ENCODE results near the gene MRGPRG.
A peak's percentile ranks its signal among the peaks of the same experiment; 100 is the strongest.

MRGPRG gene

DNA sequence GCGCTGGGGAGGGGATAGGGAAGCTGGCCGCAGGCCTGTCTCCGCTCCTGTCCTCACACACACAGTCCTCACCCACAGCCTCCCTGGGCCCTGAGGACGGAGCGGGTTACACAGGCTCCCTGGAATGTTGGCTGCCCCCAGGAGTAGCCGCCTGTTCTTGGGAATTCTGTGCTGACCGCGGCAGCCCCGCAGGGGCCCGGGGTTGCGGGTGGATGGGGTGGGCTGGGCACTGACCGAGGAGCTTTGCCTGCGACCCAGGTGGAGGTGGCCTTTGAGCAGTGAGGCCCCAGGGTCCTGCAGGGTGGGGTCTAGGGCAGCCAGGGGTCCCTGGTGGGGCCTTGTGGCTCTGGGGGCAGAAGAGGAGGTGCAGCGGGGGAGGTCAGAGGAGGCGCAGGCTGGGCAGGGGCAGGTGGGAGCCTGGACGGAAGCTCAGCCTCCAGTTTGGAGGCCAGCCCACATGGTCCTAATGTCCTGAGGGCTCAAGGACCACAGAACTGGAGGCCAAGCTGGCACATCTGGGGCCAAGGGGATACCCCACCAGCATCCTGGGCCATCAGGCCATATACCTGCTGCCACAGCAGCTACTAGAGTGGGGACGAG is 6.6 kb upstream of the MRGPRG start:
- no peak for DNase-seq

DNA sequence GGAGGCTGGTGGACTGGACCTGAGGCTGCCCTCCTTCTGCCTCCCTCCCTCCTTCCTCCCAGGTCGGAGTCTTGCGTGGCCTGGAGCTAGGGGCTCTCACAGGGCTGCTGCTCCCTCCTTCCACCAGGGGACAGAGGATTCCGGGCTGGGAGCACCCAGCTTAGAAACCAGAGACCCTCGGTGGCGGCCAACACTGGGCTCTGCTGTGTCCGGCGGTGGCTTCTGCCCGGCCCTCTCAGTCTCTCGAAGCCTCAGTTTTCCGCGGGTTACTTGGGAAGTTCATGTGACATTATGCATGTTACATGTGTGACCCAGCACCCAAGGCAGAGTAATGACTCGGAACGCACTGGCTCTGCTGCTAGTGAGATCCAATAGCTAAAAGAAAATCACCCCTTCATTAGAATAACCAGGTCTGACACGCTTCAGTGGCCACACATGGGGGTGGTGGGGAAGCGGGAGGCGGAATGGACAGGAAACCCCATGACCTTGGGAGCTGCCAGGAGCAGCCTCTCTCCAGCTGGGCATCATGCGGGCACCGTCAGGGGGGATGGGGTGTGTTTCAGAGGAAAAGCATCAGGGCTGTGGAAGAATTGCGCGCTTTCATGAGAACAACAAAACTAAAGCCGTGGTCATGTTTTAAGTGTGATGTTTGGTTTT is 5.9 kb upstream of the MRGPRG start:
- no peak for DNase-seq

DNA sequence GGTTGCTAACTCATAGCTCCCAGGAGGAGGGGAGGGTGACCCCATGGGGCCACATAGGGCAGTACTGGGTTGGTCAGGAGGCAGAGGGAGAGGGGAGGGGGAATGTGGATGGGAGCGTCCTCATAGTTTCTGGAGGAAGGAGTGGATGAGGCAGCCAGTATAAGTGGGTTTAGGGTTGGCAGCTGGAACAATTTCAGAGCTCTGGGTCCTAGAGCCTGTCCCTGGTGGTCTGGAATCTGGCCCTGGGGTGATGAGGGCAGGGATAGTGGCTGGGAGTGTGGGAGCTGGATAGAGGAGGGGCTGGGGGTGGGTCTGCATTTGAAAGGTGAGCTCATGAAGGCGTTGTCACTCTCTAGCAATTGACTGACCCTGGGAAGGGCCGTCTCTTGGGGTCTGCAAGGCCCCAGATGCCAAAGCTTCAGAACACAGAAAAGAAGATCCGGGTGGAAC is 5.3 kb upstream of the MRGPRG start:
- DNase-seq: no peak

DNA sequence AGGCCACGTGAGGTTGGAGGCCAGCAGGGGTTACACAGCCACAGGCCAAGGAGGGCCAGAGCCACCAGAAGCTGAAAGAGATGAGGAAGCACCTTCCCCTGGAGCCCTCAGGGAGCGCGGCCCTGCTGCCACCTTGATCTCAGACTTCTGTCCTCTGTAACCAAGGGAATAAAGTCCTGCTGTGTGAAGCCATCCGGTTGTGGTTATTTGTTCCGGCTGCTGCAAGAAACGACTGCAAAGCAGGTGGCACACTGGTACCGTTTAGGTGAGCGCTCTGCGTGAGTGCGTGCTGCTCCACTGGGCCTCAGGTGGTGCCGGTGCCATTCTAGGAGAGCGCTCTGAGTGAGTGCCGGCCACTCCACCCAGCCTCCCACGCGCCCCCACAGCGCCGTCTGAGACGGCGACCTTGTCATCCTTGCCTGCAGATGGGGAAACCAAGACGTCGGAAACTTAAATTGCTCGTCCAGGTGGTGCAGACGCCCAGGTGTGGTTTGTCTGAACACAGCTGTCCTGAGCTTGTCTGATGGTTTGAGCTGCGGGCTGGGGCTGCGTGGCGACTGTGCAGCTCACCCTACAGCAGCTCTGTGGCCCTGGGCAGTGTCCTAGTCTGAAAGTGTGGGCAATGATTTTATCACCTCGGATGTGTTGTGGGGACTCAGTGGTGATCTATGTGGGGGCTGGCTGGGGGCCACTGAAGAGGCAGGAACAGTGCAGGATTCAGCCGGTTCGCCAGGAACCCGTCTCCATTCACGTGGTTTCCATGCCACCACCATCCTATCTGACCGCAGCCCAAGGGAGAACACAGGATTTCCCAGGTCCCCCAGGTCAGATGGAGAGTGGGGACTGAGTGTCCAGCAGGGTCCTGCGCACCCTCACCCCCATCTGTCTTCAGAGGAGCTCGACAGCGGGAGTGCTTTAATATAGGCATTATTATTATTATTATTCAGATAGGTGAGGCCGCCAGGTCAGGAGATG is 4.6 kb upstream of the MRGPRG start:
- no peak for DNase-seq

DNA sequence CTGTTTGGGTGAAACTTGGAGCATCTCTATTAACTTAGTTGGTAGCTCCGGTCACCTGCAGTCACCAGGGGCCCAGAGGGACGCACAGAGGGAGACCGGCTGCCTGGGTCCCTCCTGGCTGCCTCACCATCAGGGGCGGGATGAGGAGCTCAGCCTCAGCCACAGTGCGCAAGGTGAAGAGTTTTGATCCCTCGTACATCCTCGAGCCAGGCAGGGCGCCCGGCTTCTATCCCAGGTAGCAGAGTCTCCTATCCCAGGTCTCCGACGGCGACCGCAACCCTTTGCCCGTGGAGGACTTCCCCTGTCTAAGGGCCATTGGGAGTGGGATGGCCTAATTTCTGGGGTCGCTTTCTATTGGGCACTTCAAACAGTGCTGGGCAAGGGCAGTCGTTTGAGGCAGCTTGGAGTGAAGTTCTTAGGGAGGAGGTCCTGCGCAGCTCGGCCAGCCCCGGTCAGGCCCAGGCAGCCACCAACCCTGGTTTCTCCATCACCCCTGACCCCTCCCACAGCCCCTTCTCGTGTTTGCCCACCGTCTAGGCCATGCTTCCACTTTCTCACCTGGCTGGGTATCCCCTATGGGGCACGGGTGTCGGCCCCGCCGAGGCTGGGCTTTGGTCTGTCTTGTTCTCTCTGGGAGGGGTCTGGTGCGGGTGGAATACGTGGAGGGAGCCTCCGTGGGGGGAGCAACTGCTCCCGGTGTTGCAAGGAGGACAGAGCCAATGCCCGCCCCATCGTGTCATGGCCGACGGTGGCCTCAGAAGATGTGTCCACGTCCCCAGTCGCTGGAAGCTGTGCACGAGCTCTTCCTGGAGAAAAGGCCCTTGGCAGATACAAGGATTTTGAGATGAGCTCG is 3.6 kb upstream of the MRGPRG start:
- no peak for DNase-seq

DNA sequence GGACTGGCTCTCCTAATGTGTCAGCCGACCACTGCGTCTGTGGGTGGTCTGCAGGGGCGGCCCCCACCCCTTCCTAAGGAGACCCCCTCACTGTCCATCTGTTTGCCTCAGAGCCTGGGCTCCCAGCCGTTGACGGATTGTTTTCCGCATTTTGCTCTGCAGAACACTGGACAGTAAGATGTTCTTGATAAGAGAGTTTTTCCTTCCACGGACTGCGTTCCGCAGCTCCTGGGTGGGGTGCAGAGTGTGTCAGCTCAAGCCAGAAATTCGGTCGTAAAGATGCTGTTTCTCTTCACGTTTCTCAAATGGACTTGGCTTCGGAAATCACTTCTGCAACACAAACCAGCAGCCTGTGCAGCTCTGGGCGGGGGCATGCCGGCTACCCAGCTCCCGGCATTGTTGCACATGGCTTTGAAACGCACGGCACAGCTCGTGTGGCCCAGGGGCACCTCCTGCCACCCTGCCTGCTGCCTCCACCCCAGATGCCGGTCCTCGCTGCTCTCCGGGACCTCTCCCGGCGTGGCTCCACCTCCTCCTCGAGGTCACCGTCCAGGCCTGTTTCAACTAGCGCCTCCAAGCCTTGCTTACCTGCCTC is 2.9 kb upstream of the MRGPRG start:
- no peak for DNase-seq

DNA sequence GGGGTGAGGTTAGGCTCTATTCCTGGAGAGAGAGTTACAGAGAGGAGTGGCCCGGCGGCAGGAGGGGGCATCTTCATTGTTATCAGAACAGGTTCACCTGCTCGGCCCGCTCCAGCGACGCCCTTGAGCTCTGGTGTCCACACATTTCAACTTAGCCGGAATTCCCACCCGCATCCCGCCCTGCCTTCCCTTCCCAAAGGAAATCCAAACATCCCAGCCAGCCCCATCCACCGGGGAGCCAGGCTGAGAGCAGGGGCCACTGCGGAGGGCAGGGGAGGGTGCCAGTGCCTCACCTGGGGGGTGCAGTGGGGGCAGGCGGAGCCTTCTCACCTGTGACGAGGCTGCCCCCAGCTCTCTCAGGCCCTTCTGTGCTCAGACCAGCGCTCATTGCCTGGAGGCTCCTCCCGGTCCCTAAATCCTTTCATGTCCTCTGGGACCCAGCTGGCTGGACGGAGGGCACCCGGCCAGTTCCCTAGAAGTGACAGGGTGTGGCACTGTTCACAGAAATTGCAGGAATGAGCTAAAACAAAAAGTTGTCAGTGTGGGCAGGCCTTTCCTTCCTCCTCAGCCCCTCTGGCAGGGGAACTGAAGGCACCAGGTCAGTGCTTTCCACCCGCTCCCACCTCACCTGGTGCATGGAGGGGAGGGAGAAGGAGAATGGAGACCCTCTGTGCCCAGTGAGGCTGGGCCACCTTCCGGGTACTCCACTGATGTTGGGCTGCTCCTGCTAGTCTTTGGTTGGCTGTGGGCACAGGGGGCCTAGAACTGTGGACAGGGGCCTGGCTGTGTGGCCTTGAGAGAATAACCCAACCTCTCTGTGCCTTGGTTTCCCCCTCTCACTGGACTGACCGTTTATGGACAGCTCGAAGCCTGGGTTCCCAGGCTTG is 2.2 kb upstream of the MRGPRG start:
- DNase-seq: peak; percentile 23

DNA sequence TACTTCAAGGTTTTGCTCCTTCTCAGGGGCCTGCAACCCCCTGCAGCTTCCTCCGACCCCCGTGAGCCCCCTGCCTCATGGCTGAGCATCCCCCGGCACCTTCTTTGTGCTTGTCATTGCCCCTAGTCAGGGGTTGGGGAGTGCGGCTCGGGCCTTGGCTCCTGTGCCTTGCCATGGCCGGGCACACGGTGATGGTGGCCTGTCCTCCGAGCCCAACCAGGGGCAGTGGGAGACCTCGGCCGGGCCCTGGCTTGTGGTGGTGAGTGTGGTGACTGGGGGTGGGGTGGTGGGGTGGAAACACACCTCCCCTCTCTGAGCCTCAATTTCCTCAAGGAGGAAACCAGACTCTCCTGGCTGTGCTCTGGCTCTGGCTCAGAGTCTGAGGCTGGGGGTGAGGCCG is 1.5 kb upstream of the MRGPRG start:
- DNase-seq: no peak

DNA sequence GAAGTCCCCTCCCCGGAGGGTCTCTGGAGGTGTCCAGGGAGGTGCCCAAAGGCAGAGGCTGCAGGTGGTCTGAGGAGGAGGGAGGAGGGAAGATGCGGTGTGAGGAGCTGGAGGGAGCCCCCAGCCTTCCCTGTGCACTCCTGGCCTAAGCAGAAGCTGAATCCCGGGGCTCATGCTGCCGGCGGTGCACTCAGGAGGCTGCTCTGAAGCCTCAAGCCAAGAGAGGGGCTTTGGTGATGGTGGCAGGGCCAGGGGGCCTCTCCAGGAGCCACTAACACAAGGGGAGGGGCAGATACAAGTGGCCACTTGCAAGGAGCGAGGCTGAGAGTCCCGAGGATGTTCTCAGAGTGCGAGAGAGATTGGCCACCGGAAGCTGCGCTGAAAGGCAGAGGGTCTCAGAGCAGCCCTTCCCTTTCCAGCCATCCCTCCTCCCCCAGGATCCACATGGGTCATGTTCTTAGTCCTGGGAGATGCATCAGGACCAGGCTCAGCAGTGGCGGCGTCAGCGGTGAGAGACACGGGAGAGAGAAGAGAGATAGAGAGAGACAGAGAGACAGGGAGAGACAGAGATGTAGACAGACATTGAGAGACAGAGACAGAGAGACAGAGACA is 774 bp upstream of the MRGPRG start:
- no peak for DNase-seq

DNA sequence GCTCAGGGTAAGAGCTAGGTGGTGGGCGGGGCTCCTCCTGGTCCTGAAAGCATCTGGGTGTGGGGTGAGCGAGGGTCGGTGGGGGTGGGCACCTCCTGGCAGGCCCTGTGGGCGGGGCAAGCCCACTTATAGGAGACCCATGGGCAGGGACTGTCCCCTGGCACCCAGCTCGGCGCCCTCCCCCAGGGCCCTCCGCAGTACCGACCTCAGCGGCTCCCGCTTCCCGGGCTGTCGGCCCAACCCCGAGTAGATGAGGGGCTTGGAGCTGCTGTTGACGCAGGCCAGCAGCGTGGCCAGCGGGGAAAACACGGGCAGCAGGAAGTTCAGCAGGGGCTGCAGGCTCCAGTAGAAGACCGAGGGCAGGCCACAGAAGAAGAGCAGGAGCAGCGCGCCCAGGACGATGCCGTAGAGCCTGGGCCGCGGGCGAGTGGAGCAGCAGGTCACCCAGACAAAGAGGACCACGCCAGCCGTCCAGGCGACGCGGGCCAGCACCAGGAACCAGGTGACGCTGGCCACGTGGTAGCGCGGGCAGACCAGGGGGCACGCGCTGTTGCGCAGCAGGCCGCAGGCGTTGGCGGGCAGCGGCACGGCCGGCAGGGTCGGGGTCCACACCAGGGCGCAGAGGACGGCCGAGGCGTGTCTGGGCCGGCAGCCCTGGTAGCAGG is 663 bp downstream of the MRGPRG start:
- no peak for DNase-seq

DNA sequence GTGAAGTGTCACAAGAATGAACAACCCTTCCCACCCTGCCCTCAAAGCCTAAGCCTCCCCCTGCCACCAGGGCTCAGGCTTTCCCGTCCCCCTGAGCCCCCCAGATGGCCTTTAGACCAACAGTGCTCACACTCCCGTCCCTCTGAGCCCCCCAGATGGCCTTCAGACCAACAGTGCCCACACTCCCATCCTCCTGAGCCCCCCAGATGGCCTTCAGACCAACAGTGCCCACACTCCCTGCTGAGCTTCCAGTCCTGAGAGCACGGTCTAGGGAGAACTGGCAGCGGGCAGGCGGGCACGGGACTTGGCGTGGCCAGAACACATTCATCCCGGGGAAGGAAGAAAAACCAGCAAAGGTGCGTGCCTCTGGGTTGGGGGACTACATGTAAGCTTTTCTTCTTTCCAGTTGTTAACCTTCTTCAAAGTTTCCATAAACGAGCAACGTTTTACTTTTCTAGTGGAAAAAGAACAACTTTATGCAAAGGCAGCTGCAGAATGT is 2.5 kb downstream of the MRGPRG start:
- no peak for DNase-seq

DNA sequence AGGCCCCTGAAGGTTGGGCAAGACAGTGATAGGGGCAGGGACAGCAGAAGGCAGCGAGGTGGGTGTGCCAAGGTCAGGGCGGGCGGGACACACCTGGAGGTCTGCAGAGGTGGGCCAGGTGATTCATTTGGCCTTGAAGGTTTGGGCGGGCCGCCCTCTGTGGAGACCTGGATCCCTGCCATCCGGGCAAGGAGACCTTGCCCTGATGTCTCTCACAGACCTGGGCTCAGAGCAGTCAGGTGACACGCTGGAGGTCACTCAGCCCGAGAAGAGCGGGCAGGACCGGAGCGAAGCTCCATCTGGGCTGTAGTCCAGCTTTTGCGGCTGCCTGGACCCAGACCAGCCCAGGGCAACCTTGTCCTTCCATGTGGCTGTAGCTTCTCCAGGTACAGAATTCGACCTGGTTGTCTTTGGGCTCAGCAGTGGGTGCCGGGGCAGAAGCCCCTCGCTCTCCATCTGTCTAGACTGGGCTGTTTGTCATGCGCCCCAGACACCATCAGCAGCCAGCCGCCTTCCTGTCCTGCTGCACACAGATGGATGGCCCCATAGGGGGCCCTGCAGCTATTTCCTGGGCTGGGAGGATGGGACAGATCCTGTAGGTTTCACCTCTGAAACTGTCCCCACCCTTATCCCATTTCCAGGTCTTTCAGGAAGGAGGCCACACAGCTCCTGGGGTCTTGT is 3.1 kb downstream of the MRGPRG start:
- no peak for DNase-seq

DNA sequence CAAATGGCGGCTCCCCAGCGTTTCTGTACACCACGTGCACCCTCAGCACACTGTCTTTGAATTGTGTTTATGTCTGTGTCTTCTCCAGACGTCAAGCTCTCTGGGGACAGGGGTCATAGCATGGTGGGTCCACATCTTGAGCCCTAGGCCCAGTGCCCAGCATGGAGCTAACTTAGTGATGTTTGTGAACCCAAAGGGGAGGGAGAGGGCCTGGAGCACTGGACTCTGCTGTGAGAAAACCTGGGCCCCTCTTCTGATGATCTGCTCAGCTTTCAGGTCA is 4.3 kb downstream of the MRGPRG start:
- DNase-seq: no peak

DNA sequence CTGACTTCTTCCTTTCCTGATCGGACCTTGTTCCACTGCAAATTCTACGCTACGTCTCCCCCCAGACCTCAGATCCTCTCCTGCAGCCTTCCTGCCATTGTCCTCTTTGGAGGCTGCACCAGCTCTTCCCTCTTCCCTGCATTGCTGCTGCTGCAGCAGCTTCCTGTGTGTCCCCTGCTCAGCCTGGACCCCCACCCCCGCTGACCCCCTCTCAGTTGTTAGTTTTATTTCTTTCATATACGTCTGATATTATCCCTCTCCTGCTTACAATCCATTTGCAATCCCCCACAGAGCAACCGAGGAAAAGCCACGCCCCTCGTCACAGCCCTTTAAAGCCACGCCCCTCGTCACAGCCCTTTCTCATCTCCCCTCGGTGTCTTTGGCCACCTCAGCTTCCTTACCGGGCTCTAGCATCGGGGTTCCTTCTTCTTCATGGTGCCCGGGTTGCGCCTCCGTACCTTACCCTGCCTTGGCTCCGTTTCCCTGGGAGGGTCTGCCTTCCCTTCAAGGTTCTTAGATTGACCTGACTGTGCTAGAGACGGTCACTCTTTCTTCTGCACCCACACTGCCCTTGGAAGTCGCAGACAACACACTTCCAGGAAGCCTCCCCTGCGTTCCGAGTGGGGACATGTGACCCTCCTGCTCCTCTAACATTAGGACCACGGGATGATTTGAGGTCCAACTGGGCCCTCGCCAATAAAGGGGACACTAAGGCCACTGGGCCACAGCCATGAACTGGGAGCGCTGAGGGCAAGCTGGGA is 4.8 kb downstream of the MRGPRG start:
- DNase-seq: no peak

DNA sequence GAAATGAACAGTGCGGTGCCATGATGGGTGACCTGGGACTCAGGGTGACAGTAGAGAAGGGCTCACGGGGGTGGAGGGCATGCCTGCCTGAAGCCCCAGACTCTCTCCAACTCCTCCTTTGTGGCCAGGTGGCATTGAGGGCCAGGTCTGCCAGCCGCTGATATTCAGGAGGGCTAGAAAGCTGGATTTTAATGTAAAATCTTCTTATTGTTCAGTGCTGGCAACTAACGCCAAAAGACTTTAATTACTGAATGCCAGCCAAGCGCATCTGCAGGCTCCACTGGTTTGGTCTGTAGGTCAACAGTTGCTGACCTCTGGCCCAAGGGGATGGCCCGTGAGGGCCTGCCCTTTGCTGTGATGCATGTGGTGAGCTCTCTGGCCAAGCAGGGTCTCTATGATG is 10.3 kb downstream of the MRGPRG start:
- DNase-seq: no peak

DNA sequence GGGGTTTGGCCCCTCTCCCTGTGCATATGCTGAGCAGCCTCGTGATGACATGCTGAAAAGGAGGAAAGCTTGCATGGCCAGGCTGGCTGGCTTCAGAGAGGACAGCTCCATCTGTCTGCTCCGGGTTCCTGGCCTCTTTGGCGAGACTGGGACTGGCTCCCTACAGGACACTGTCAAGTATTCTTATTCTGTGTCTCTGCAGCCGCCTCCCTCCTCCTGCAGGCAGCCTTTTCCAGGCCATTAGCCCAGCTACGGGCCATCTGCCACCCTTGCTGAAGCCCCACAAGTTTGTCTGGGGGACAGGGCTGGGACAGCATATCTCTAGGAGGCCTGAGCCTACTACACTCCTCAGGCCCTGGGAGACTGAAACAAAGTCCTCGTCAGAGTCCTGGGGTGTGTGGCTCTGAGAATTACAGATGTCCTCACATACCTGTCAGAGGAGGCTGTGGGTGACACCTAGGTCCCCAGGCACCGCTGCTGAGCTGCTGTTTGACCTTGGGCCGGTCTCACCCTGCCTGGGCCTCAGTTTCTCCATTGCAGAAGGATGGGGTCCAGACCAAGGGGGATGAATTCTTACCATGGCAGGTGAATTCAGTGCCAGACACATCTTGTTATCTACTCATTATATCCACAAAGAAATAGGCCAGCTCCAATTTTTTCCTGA is 11.0 kb downstream of the MRGPRG start:
- DNase-seq: no peak

DNA sequence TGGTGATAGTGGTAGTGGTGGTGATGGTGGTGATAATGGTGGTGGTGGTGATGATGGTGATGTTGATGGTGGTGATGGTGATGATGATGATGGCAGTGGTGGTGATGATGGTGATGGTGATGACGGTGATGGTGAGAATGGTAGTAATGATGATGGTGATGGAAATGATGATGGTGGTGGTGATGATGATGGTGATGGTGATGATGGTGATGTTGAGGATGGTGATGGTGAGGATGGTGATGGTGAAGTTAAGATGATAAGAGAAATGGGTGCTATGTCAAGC is 11.8 kb downstream of the MRGPRG start:
- DNase-seq: no peak

DNA sequence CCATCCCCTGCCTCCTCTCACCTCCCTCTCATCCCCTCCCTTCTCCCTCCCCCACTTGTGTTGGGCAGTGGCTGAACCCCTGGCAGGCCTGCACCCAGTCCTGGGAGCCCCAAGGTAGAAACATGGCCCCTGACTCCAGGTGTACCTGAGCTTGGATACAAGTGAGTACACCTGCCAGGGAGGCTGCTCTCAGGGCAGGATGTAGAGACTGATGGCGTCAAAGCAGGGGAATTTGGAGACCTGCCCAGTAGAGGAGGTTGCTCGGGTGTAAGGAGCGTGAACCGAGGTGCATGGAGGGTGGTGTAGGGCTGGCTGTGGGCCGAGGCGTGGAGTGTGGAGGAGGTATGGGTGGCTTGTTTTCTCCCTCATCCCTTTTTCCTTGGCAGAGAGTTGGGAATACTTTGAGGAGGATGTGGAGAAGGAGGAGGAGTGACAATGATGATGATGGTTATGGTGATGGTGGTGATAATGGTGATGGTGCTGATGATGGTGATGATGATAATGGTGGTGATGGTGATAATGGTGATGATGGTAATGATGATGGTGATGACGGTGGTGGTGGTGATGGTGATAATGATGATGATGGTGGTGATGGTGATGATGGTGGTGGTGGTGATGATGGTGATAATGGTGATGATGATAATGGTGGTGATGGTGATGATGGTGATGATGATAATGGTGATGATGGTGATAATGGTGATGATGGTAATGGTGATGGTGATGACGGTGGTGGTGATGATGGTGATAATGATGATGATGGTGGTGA is 12.3 kb downstream of the MRGPRG start:
- DNase-seq: no peak
